ENCODE data around the gene TEX26. TPM values are rescaled to one million over a fixed set of nuclear protein-coding genes. Genes with fewer than 3 reads are reported as not detected.

The TEX26 gene
- total RNA-seq, 1 experiment from 2014 or later = not detected

- H3K4me1 Mint-ChIP-seq (ENCODE audit: low read depth, unreplicated experiment) = no peaks in the 10 kb centered on the region
- no peak overlapping the region for H3K27ac Mint-ChIP-seq (ENCODE audit: unreplicated experiment)
- DNase-seq = no peak
- TF ChIP-seq CTCF (IDR thresholded peaks at IDR 0.05; ENCODE audit: unreplicated experiment) = no peak
- no TSS peak for BruUV-seq (replicated peaks)
- H3K9me3 Mint-ChIP-seq (ENCODE audit: low read depth, unreplicated experiment) = no peaks in the 10 kb centered on the region
- CTCF ChIA-PET = no interaction called here
- H3K27me3 Mint-ChIP-seq (ENCODE audit: unreplicated experiment) = peaks cover 2% of the 10 kb centered on the region
- H3K4me3 Mint-ChIP-seq (ENCODE audit: low read depth, unreplicated experiment) = no peak overlapping the region
- intact Hi-C loops (cut with micrococcal nuclease; ENCODE audit: unreplicated experiment) = loop anchor here (10.0 kb wide), 2 partner anchors 147 to 207 kb away; no protein-coding TSS in a partner anchor
- no peaks in the 10 kb centered on the region for H3K36me3 Mint-ChIP-seq (ENCODE audit: insufficient read depth, unreplicated experiment)
Observed at GRCh38 chr13:31011901-31012654, 79.6 kb downstream of the TEX26 start.

GRCh38 chr13:31012655-31013024 is 80.2 kb downstream of the TEX26 start:
- peak; percentile 26 for DNase-seq
- no peak overlapping the region for H3K27ac Mint-ChIP-seq (ENCODE audit: unreplicated experiment)
- TF ChIP-seq CTCF (IDR thresholded peaks at IDR 0.05; ENCODE audit: unreplicated experiment) = no peak
- no peaks in the 10 kb centered on the region for H3K36me3 Mint-ChIP-seq (ENCODE audit: insufficient read depth, unreplicated experiment)
- no peaks in the 10 kb centered on the region for H3K4me1 Mint-ChIP-seq (ENCODE audit: low read depth, unreplicated experiment)
- intact Hi-C loops (cut with micrococcal nuclease; ENCODE audit: unreplicated experiment) = loop anchor here (10.0 kb wide), 2 partner anchors 148 to 208 kb away; no protein-coding TSS in a partner anchor
- H3K4me3 Mint-ChIP-seq (ENCODE audit: low read depth, unreplicated experiment) = no peak overlapping the region
- BruUV-seq (replicated peaks) = no TSS peak
- no peaks in the 10 kb centered on the region for H3K9me3 Mint-ChIP-seq (ENCODE audit: low read depth, unreplicated experiment)
- CTCF ChIA-PET = no interaction called here
- peaks cover 7% of the 10 kb centered on the region for H3K27me3 Mint-ChIP-seq (ENCODE audit: unreplicated experiment)

GRCh38 chr13:31014456-31014855 is 82.0 kb downstream of the TEX26 start:
- Mint-ChIP-seq H3K9me3 (ENCODE audit: low read depth, unreplicated experiment) (no peaks in the 10 kb centered on the region), H3K4me3 (ENCODE audit: low read depth, unreplicated experiment) (no peak overlapping the region), H3K27me3 (ENCODE audit: unreplicated experiment) (peaks cover 7% of the 10 kb centered on the region), H3K27ac (ENCODE audit: unreplicated experiment) (no peak overlapping the region), H3K36me3 (ENCODE audit: insufficient read depth, unreplicated experiment) (no peaks in the 10 kb centered on the region), H3K4me1 (ENCODE audit: low read depth, unreplicated experiment) (no peaks in the 10 kb centered on the region)
- DNase-seq = no peak
- CTCF ChIA-PET = no interaction called here
- TF ChIP-seq CTCF (IDR thresholded peaks at IDR 0.05; ENCODE audit: unreplicated experiment) = no peak
- BruUV-seq (replicated peaks) = no TSS peak
- intact Hi-C loops (cut with micrococcal nuclease; ENCODE audit: unreplicated experiment) = loop anchor here (10.0 kb wide), 2 partner anchors 150 to 210 kb away; no protein-coding TSS in a partner anchor

GRCh38 chr13:31015199-31015598 is 82.7 kb downstream of the TEX26 start:
- Mint-ChIP-seq H3K9me3 (ENCODE audit: low read depth, unreplicated experiment) (no peaks in the 10 kb centered on the region), H3K27ac (ENCODE audit: unreplicated experiment) (no peak overlapping the region), H3K4me1 (ENCODE audit: low read depth, unreplicated experiment) (no peaks in the 10 kb centered on the region), H3K27me3 (ENCODE audit: unreplicated experiment) (peaks cover 7% of the 10 kb centered on the region), H3K4me3 (ENCODE audit: low read depth, unreplicated experiment) (no peak overlapping the region), H3K36me3 (ENCODE audit: insufficient read depth, unreplicated experiment) (no peaks in the 10 kb centered on the region)
- BruUV-seq (replicated peaks) = no TSS peak
- no peak for DNase-seq
- intact Hi-C loops (cut with micrococcal nuclease; ENCODE audit: unreplicated experiment) = loop anchor here (10.0 kb wide), 2 partner anchors 150 to 210 kb away; no protein-coding TSS in a partner anchor
- CTCF ChIA-PET = no interaction called here
- no peak for TF ChIP-seq CTCF (IDR thresholded peaks at IDR 0.05; ENCODE audit: unreplicated experiment)
